CD14-positive monocyte (primary cell): ENCODE results near the gene NUP214. TPM values are rescaled to one million over a fixed set of nuclear protein-coding genes. Genes with fewer than 3 reads are reported as not detected.
A peak's percentile ranks its signal among the peaks of the same experiment; 100 is the strongest.
"Not testable (repeated sequence)": the region's sequence is repeated elsewhere in the genome, so short reads cannot be mapped to it uniquely, and the experiment has no call there.

ENCODE experiments used
- DNase-seq, 3 donors: peaks; one replicate each; pipeline ENCODE4 v3.0.0-alpha.2; 2011 to 2022
- H2AFZ ChIP-seq: 2 replicates; pipeline ENCODE4 v1.6.0; 2012; ENCODE audit warnings: mild to moderate bottlenecking, low read depth, low read length, inconsistent platforms; ENCODE audit not compliant: insufficient read depth, poor library complexity, severe bottlenecking
- H3K27ac ChIP-seq, 2 donors: 1 replicate in 1 of 2; 2 replicates in 1 of 2; pipeline ENCODE4 v1.5.1; 2012 to 2013; ENCODE audit warnings: low read length in 2 of 2, control low read depth in 1 of 2, inconsistent platforms in 1 of 2, low read depth in 1 of 2, mild to moderate bottlenecking in 1 of 2
- H3K27me3 ChIP-seq, 2 donors: one replicate each; pipeline versions ENCODE4 v1.6.0 to v1.6.1; 2011 to 2013; ENCODE audit warnings: low read length in 2 of 2; ENCODE audit not compliant: control insufficient read depth in 2 of 2, insufficient read depth in 2 of 2
- H3K36me3 ChIP-seq, 2 donors: replicated peaks in 1 of 2; 1 replicate in 1 of 2; 2 replicates in 1 of 2; pipeline versions ENCODE4 v1.5.1 to v1.6.1; 2012 to 2013; ENCODE audit warnings: low read length in 2 of 2, control low read depth in 1 of 2, inconsistent platforms in 1 of 2, mild to moderate bottlenecking in 1 of 2; ENCODE audit not compliant: insufficient read depth in 2 of 2, control insufficient read depth in 1 of 2
- H3K4me1 ChIP-seq, 2 donors: 1 replicate in 1 of 2; 2 replicates in 1 of 2; pipeline versions ENCODE4 v1.5.1 to v1.6.1; 2012 to 2013; ENCODE audit warnings: low read length in 2 of 2, control low read depth in 1 of 2, inconsistent platforms in 1 of 2, mild to moderate bottlenecking in 1 of 2, moderate library complexity in 1 of 2; ENCODE audit not compliant: insufficient read depth in 2 of 2, control insufficient read depth in 1 of 2
- H3K4me2 ChIP-seq: replicated peaks from 2 replicates; pipeline ENCODE3; 2012; ENCODE audit warnings: low read length, moderate library complexity, mild to moderate bottlenecking; ENCODE audit not compliant: poor library complexity, severe bottlenecking; ENCODE audit errors: extremely low read depth
- H3K4me3 ChIP-seq, 3 experiments: fragments of 200-600 bp in 1 of 3; sonication (generic) in 1 of 3; replicated peaks in 1 of 3; 1 replicate in 2 of 3; 2 replicates in 1 of 3; pipeline ENCODE4 v1.5.1; 2011 to 2013; ENCODE audit warnings: low read length in 3 of 3, mild to moderate bottlenecking in 3 of 3, control low read depth in 2 of 3, low read depth in 2 of 3, inconsistent platforms in 1 of 3, moderate library complexity in 1 of 3
- H3K79me2 ChIP-seq: 2 replicates; pipeline ENCODE4 v1.6.0; 2012; ENCODE audit warnings: mild to moderate bottlenecking, control low read depth, inconsistent platforms, low read length, moderate library complexity; ENCODE audit not compliant: insufficient read depth
- H3K9ac ChIP-seq: 2 replicates; pipeline ENCODE4 v1.6.0; 2017; ENCODE audit warnings: low read length, mild to moderate bottlenecking; ENCODE audit not compliant: insufficient read depth, poor library complexity, severe bottlenecking
- H3K9me3 ChIP-seq, 2 donors: replicated peaks in 1 of 2; 1 replicate in 1 of 2; 2 replicates in 1 of 2; pipeline versions ENCODE4 v1.5.1 to v1.6.1; 2012 to 2013; ENCODE audit warnings: low read length in 2 of 2, control low read depth in 1 of 2; ENCODE audit not compliant: control insufficient read depth in 1 of 2, insufficient read depth in 1 of 2
- H4K20me1 ChIP-seq: 2 replicates; pipeline ENCODE4 v1.6.0; 2012; ENCODE audit warnings: mild to moderate bottlenecking, low read length, control low read depth, moderate library complexity; ENCODE audit not compliant: insufficient read depth
- H3K27ac Mint-ChIP-seq, 7 donors: one replicate each; pipeline ENCODE4 v1.8.0; 2020; ENCODE audit warnings: mild to moderate bottlenecking in 7 of 7, mixed read lengths in 7 of 7, moderate library complexity in 6 of 7, inconsistent platforms in 2 of 7
- H3K27me3 Mint-ChIP-seq, 3 donors: one replicate each; pipeline ENCODE4 v1.8.0; 2021 to 2022; ENCODE audit warnings: low read depth in 3 of 3, mild to moderate bottlenecking in 3 of 3, mixed read lengths in 3 of 3, moderate library complexity in 3 of 3, inconsistent platforms in 1 of 3
- H3K36me3 Mint-ChIP-seq, 2 donors: one replicate each; pipeline ENCODE4 v1.8.0; 2020; ENCODE audit warnings: mixed read lengths in 2 of 2, inconsistent platforms in 1 of 2, mild to moderate bottlenecking in 1 of 2
- H3K4me1 Mint-ChIP-seq: one replicate; pipeline ENCODE4 v1.8.0; 2020; ENCODE audit warnings: mild to moderate bottlenecking, mixed read lengths
- H3K4me3 Mint-ChIP-seq, 2 donors: one replicate each; pipeline ENCODE4 v1.8.0; 2020; ENCODE audit warnings: mild to moderate bottlenecking in 2 of 2, mixed read lengths in 2 of 2, moderate library complexity in 1 of 2
- H3K9me3 Mint-ChIP-seq, 7 donors: one replicate each; pipeline ENCODE4 v1.8.0; 2020 to 2022; ENCODE audit warnings: mixed read lengths in 7 of 7, mild to moderate bottlenecking in 6 of 7, moderate library complexity in 6 of 7, inconsistent platforms in 2 of 7
- WGBS: methylation state at CpG from one replicate; pipeline ENCODE4 v1.1.5; 2013; ENCODE audit warnings: missing lambda C conversion rate; ENCODE audit not compliant: insufficient coverage; 5-methylcytosine and 5-hydroxymethylcytosine counted together
- intact Hi-C, 2 donors: fragments of 100-400 bp; cut with micrococcal nuclease; formaldehyde crosslinking; loops; one replicate each; pipeline versions ENCODE4 v1.15.0 to v1.15.1; 2023
- polyA plus RNA-seq, 3 donors: library from polyadenylated mRNA; depleted of rRNA in 1 of 3; unstranded in 2 of 3; stranded (reverse) in 1 of 3; fragments of 300-500 nt in 2 of 3; fragments of >200 nt in 1 of 3; fragmentation: Illumina TruSeq in 2 of 3; gene quantifications; 1 replicate in 2 of 3; 2 replicates in 1 of 3; pipeline ENCODE4 v1.2.3, GENCODE V29; 2012 to 2021
- TF ChIP-seq, protein P1 (sequence below): fragments of 200-600 bp; IDR thresholded peaks from one replicate; pipeline ENCODE4 v1.8.0; 2022; ENCODE audit warnings: antibody characterized with exemption, mild to moderate bottlenecking

NUP214 gene
- polyA plus RNA-seq, 3 donors = 94.9 to 329 (median 214) TPM

DNA sequence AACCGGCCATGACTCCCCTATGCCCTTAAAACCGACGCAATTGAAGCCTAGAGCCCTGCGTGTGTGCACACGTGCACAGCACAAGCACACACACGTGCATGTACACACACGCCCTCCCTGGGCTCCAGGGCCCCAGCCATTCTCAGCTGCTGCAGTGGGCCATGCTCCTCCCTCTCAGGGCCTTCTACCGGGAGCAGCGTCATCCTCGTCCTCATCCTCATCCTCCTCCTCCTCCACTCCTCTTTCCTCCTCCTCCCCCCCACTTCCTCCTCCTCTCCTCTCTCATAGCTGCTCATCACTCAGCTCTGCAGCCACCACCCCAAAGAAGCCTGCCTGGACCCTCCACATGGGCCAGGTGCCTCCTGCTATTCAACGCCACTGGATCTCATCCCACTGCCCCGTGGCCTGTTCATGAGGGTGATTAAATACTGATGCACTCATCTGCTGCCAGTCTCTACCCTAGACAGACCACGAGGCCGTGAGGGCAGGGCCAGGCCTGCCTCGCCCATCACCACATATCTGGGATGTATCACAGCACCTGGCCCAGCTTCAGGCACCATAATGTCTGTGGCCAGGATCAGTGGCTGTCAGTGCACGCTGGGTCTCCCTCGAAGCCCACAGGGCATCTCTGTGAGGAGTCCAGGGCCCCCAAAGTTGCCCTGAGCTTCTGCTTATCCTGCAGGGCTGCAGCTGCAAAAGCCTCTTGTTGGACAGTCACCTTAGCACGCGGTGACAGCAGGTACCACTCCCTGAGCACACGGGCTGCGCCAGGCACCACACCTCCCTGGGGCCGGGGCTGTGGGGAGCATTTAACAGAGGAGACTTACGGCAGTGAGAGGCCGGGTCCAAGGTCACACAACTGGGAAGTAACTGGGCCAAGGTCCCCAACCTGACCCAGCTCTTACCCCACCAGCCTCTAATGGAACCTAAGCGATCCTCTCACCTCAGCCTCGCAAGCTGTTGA, 141.2 kb downstream of the NUP214 start:
- Mint-ChIP-seq H3K4me3 (peak overlapping the region; percentile 45 to 75), H3K36me3 (peaks cover 17 to 60% of the 10 kb centered on the region in 2 donors), H3K9me3 (no peaks in the 10 kb centered on the region), H3K27me3 (peaks cover 0 to 2% (median 0%) of the 10 kb centered on the region in 3 donors), H3K4me1 (peaks cover 94% of the 10 kb centered on the region), H3K27ac (peak overlapping the region; percentile 79 to 93 (median 90))
- Histone ChIP-seq H3K27ac (peak overlapping the region; percentile 59 to 77), H3K4me1 (peaks cover 99 to 100% of the 10 kb centered on the region in 2 donors), H3K36me3 (peaks cover 2 to 4% of the 10 kb centered on the region in 2 donors), H4K20me1 (peaks cover 70% of the 10 kb centered on the region), H2AFZ (no peak overlapping the region), H3K4me3 (peak overlapping the region in 1 of 3 experiments; percentile 56), H3K9ac (peak overlapping the region; percentile 29), H3K27me3 (no peaks in the 10 kb centered on the region), H3K79me2 (peaks cover 98% of the 10 kb centered on the region), H3K9me3 (no peaks in the 10 kb centered on the region), H3K4me2 (peak overlapping the region; percentile 52)
- intact Hi-C loops = no loop called here
- TF ChIP-seq, protein P1, sequence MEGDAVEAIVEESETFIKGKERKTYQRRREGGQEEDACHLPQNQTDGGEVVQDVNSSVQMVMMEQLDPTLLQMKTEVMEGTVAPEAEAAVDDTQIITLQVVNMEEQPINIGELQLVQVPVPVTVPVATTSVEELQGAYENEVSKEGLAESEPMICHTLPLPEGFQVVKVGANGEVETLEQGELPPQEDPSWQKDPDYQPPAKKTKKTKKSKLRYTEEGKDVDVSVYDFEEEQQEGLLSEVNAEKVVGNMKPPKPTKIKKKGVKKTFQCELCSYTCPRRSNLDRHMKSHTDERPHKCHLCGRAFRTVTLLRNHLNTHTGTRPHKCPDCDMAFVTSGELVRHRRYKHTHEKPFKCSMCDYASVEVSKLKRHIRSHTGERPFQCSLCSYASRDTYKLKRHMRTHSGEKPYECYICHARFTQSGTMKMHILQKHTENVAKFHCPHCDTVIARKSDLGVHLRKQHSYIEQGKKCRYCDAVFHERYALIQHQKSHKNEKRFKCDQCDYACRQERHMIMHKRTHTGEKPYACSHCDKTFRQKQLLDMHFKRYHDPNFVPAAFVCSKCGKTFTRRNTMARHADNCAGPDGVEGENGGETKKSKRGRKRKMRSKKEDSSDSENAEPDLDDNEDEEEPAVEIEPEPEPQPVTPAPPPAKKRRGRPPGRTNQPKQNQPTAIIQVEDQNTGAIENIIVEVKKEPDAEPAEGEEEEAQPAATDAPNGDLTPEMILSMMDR = no peak
- DNase-seq = peak in 1 of 3 donors; percentile 46
- WGBS = 51% methylated on average over 20 of the region's 26 CpGs

DNA sequence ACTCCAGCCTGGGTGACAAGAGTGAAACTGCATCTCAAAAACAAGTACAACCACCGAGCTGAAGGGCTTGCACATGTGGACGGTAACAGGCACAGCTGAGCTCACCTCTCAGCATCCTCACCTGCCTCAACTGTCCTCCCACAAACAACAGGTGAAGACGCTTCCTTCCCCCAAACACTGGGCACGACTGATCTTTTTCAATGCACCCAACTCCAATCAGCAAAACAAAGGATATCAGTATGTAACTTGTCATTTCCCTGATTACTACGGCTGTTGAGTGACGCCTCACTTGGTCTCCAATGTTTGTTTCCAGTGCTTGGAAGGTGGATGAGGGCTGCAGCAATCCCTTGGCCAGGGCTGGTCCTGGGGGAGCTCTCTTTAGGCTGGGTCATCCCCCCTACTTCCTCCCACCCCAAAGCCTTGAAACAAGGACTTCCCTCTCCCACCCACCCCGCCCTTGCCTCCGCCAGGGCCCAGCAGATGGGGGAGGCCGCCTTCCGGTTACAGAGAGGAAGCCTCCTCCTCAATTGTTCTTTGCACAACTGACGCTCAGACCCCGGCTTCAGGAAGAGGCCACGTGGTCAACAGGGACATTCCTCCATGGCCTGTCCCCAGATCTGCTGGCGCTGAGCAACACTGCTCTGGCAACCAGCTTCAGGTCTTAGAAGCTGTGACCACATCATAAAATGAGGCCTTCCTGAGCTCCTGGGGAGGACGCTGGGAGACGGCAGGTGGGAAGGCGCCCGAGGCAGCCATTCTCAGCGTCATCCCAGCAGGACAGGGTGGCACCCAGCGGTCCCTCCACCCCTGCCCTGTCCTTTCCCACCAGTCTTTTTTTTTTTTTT, 145.0 kb downstream of the NUP214 start:
- WGBS = 7% methylated on average over 11 of the region's 20 CpGs
- Mint-ChIP-seq H3K9me3 (no peaks in the 10 kb centered on the region), H3K4me1 (peaks cover 86% of the 10 kb centered on the region), H3K4me3 (peak overlapping the region; percentile 72 to 91), H3K27me3 (peaks cover 0 to 2% (median 0%) of the 10 kb centered on the region in 3 donors), H3K36me3 (peaks cover 6 to 36% of the 10 kb centered on the region in 2 donors), H3K27ac (peak overlapping the region; percentile 92 to 98 (median 96))
- Histone ChIP-seq H3K9ac (peak overlapping the region; percentile 46), H4K20me1 (peaks cover 75% of the 10 kb centered on the region), H3K27me3 (no peaks in the 10 kb centered on the region), H3K36me3 (no peaks in the 10 kb centered on the region), H3K4me2 (peak overlapping the region; percentile 98), H3K4me1 (peaks cover 87 to 90% of the 10 kb centered on the region in 2 donors), H3K4me3 (peak overlapping the region; percentile 17 to 94 (median 35)), H2AFZ (no peak overlapping the region), H3K79me2 (peaks cover 100% of the 10 kb centered on the region), H3K9me3 (no peaks in the 10 kb centered on the region), H3K27ac (peak overlapping the region; percentile 75 to 88)
- TF ChIP-seq, protein P1 = no peak
- DNase-seq = peak; percentile 81 to 96 (median 90)
- intact Hi-C loops = loop anchor here in 1 of 2 donors (10.0 kb wide), 2 partner anchors 464 to 1084 kb away; partner anchors contain the start of gene SETX

DNA sequence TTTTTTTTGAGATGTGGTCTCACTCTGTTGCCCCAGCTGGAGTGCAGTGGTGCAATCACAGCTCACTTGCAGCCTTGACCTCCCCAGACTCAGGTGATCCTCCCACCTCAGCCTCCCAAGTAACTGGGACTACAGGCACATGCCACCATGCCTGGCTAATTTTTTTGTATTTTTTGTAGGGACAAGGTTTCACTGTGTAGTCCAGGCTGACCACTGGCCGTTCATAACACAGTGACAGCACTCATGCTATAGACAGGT, 145.6 kb downstream of the NUP214 start:
- H3K27ac ChIP-seq = peak overlapping the region; percentile 75 to 88
- peak overlapping the region; percentile 92 to 98 (median 95) for H3K27ac Mint-ChIP-seq
- not testable (repeated sequence) for H3K9me3 ChIP-seq, H3K9me3 Mint-ChIP-seq, H3K27me3 ChIP-seq, H2AFZ ChIP-seq, DNase-seq, H3K27me3 Mint-ChIP-seq, H3K36me3 ChIP-seq
- H4K20me1 ChIP-seq = peaks cover 75% of the 10 kb centered on the region
- H3K4me1 ChIP-seq = peaks cover 82 to 84% of the 10 kb centered on the region in 2 donors
- intact Hi-C loops = loop anchor here in 1 of 2 donors (10.0 kb wide), 2 partner anchors 464 to 1084 kb away; partner anchors contain the start of gene SETX
- peaks cover 4 to 30% of the 10 kb centered on the region in 2 donors for H3K36me3 Mint-ChIP-seq
- H3K4me3 ChIP-seq = peak overlapping the region in 2 of 3 experiments; percentile 35 to 94
- peak overlapping the region; percentile 98 for H3K4me2 ChIP-seq
- H3K9ac ChIP-seq = peak overlapping the region; percentile 46
- H3K79me2 ChIP-seq = peaks cover 100% of the 10 kb centered on the region
- H3K4me3 Mint-ChIP-seq = peak overlapping the region; percentile 67 to 83
- no CpG with 5 or more reads among the region's 1 CpG for WGBS
- peaks cover 80% of the 10 kb centered on the region for H3K4me1 Mint-ChIP-seq
